Activated T-cell treated with anti-CD3 and anti-CD28 coated beads for 1 hour (primary cell): ENCODE measurements around the gene SMG1.

Experiments
- DNase-seq: peaks from one replicate; pipeline ENCODE4 v3.0.0-alpha.2; 2020; ENCODE audit warnings: low read depth

Gene SMG1

GRCh38 chr16:18846416-18846815, 79.8 kb downstream of the SMG1 start:
- no peak for DNase-seq

- no peak for DNase-seq
Observed at GRCh38 chr16:18842565-18842964, 83.6 kb downstream of the SMG1 start.

DNA sequence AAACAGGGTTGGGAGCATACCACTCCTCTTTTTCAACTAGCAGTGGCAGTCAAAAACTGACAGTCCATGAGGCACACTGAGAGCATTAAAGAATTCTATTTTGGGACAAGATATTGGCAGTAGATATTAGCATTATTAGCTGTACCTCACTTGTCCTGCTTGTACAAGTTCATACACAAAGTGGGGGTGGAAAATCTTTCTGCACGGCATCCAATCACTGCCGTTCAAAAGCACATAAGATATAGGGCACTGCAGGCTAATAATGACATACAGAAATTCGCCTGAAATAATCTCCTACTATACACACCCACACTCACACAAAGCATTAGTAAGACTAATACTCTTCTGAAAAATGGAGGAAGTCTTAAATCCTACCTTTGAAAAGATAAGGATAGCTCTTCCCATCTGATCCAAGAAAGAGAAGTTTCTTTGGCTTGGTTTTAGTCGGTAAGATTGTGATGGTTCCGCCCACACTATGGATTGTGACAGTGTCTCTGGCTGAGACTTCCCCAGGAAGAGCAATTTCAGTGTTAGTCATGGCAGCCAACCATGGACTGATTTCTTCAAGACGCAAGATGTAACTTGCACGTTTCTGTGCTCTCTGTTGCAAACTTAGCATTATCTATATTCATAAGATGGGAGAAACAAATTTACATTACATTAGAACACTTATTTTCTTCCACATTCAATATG, 84.2 kb downstream of the SMG1 start:
- no peak for DNase-seq

DNA sequence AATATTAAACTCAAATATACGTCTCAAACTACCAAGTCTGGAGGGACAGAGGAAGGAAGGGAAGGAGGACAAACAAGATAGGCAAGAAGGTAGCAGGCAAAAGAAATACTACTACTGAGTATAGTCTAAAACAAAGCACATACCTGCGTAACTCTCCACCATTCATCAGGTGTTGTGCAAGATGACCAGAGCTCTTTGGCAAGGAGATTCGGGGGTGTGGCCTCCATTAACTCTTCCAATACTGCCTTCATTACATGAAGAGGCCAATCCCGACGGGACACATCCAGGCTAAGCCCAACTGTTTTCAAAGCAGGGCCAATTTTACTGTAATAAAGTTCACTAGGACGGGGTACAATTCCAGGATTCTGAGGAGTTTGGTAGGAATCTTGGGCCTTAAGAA, 86.7 kb downstream of the SMG1 start:
- no peak for DNase-seq

GRCh38 chr16:18836702-18837101, 89.5 kb downstream of the SMG1 start:
- DNase-seq: no peak

DNA sequence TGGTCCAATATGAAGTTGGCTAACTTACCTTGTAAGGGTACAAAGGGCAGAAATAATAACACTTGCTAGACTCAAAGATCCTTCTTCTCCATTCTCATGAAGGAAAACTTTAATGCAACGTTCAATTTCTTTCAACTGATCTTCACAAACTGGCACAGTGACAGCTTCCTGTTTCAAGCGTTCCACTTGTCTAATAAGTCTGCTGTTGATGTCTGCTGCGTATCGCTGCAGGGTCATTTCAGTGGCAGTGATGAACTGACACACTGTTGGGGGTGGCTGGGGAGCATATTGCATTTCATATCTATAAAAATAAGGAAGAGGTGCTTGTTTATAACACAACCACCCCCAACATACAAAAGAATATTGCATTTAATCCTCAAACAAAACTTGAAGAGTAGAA, 91.3 kb downstream of the SMG1 start:
- no peak for DNase-seq

DNA sequence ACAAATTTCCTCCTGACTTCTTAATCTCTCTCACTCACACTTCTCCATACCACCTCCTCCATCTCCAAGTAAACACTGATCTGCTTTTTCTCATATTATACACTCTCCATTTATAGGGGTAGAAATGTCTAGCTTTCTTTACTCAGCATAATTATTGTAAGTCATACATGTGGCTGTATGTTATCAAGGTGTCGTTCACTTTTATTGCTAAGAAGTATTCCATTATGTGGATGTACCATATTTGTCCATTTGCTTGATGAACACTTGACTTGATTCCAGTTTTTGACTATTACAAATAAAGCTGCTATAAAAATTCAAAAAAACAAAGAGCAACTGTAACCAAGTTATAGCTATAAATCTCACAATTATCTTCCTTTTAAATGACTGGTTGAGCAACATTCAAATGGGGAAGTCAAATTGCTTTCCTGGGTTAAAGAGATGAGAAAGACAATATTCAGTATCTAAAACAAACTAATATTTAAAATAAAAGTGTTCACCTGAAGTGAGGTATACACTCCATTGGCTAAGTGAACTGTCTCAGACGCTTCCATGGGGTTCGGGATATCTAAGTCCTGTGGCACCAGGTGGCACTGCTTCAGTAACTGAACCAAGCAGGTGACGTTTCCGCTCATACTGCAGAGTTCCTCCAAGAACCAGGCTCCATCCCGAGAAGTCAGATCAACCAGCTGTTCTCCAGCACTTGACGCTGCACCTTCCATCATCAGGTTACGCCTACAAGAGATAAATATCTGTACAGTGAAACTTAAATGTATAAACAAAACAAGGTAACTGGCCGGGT, 92.3 kb downstream of the SMG1 start:
- DNase-seq: no peak

DNA sequence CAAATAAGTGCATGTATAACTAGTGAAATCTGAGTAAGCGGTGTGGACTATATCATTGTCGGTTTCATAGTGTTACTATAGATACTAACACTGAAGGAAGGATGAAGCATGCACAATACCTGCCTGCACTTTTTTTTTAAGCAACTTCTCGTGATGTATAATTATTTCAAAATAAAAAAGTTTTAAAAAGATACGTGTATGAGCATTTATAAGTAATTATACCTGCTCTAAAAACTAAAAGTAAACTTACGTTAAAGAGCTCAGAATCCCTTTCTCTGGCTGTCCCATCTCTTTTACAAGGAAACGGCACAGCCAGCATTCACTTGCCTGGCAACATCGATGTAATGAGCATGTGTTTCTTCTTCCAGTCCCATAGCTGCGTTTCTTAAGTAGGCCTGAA, 93.6 kb downstream of the SMG1 start:
- DNase-seq: no peak

DNA sequence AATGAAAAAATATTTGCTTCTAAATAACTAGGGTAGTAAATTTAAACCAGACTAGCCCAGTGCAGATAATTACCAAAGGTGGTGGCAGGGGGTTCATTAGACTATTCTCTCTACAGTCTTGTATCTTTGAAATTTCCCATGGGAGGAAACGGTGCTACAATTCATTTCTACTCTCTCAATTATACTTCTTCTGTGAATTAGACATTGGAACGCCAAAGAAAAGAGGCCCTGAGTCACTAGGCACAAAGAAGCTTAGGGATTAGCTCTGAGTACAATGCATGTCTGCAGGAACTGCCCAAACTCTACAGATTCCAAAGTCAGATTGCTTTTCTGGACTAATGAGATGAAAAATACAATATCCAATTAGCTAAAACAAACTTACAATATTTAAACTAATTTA, 94.2 kb downstream of the SMG1 start:
- DNase-seq: no peak

DNA sequence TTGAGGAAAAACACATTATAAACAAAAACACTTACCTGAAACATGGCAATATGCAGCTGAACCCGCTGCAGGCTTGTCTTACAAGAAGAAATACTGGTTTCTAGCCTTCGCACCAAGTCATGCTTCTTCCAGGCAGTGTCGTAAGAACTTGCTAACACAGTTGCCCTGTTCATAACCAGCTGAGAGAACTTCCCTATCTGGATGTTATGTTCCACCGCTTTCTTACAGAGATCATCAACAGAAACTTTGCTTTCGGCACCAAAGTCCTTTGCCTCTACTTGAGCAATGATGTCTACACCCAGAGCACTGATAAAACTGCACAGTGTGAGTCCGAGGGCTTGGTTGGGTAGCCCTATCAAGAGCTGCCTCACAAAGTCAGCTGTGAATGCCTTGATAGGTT, 97.0 kb downstream of the SMG1 start:
- no peak for DNase-seq

DNA sequence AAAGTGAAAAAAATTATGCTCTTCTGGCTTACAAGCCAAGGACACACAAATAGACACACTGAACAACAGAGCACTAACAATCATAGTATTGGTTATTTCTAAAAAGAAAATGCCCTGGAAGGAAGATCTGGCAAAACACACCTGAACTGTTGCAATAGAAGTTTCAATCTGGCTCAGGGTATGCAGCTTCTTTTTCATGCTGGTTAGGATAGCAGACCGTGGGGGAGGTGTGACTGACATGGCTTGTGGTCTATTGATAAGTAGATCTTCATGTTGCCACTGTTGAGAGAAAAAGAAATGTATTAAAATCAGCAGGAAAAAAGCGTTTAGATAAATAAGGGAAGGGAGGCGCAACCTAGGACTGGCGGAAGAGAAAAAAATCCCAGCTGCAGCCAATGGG, 98.3 kb downstream of the SMG1 start:
- no peak for DNase-seq

DNA sequence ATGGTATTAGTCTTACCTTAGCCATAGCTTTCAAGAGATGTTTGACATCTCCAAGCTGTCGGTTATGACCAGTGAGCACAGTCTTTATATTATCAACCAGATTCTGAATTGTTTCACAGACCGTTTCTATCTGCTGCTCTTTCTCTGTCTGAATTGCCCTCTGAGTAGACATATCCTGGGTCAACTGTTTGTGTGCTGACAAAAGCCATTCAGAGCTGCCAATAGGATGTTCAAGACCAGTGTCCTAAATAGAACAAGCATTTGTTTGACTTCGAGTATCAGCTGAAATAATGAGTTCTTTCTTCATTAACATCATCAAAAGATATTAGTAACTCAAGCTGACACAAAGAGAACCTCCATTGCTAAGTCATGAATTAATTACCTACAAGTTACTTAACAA, 109.9 kb downstream of the SMG1 start:
- no peak for DNase-seq

- no peak for DNase-seq
Observed at GRCh38 chr16:18811925-18812324, 114.3 kb downstream of the SMG1 start.

- no peak for DNase-seq
Observed at GRCh38 chr16:18809165-18809564, 117.0 kb downstream of the SMG1 start.

DNA sequence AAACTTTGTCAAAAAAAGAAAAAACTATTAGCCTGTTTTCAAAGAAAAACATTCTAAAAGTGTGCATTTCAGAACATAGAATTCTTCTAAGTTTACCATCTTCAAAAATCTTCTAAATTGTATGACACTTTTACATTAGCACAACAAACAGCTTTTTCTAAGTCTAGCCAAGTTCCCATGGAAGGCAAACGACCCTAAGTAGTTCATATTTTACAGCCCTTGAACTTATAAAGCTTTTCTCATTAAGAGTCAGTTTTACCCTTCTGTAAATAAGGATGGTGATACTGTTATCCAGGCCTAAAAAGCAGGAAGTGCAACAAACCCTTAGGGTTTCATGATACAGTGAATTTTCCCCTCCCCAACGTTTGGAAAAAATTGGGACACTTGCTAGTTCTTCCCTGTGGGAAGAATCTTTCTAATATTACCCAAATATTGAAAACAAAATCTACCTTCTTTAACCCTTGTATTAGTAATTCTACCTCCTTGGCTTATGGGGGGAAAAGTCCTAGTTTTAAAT, 120.9 kb downstream of the SMG1 start:
- no peak for DNase-seq

- no peak for DNase-seq
Observed at GRCh38 chr16:18804540-18804939, 121.7 kb downstream of the SMG1 start.

DNA sequence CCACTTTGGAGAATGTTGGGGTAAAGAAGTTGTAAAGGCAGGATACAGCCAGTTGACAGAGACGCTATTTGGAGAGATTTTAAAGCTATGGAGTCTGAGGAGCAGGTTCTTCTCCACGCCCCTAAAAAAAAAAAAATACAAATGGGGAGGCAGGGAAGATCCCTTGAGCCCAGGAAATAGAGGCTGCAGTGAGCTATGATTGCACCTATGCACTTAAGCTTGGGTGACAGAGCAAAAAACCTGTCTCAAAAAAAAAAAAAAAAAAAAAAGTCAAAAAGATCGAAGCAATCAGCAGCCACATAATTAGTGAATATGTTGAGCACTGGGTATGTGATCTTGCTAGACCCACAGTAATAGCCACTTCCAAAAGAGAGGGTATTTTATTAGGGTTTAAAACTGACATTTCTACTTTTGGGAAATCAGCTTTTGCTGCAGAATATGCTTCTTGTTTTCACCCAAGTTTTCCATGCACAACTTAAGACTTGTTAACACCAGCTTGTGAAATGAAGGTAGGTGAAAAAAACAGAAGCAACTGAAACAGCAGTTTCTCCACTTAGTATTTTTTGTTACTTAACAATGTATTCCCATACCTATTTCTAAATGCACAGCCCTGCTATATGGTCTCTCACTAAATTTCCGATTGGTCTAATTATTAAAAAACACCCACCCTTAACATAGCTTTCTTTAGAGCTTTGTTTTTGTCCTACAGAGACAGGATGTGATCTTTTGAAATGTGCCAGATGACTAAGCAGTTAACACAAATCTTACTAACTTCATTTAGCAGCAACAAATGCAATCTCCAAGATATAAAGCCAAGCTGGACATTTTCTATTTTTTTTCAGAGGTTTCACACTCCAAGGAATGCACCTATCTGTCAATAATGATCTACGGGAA, 122.4 kb downstream of the SMG1 start:
- DNase-seq: no peak

DNA sequence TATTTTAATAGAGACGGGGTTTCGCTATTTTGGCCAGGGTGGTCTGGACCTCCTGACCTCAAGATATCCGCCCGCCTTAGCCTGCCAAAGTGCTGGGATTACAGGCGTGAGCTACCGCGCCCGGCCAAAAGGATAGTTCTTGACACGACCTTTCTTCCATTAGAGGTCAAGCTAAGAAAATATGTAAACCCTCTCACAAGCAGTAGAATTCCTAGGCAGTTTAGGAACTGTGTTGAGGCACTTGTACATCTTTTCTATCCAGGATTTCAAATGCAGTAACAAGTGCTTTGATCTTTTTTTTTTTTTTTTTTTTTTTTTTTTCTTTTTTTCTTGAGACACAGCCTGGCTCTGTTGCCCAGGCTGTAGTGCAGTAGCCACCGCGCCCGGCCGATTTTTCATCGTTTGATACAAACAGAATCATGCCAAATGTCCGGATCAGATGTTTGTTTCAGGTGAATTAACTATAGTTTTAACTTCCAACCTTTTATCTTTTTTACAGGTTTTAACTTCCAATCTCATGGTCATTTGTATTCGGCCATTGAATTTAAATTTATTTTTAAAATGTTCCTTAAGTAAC, 123.4 kb downstream of the SMG1 start:
- no peak for DNase-seq

GRCh38 chr16:18801145-18801972, 124.8 kb downstream of the SMG1 start, which contains the start of gene ARL6IP1:
Gene ARL6IP1 (minus strand): TSS chr16:18801549. CDS start chr16:18801466, 83 bp downstream.
- DNase-seq: peak; percentile 98

- no peak for DNase-seq
Observed at GRCh38 chr16:18800775-18801144, 125.4 kb downstream of the SMG1 start.

- no peak for DNase-seq
Observed at GRCh38 chr16:18800293-18800692, 125.9 kb downstream of the SMG1 start.
